HEK293 (cell line): Measurements from ENCODE around the gene TP53BP1.

Experiments
- CTCF ChIA-PET: fragments of 350-600 bp; formaldehyde crosslinking; extraction: SDS; loops from one replicate; lab custom pipeline; 2021; ENCODE audit warnings: antibody characterized with exemption; lab: Yijun Ruan, JAX
- POLR2A ChIA-PET: fragments of 300-600 bp; formaldehyde crosslinking; extraction: SDS; loops from one replicate; lab custom pipeline; 2020; ENCODE audit warnings: antibody characterized with exemption, inconsistent platforms; lab: Yijun Ruan, JAX
- H3K27ac ChIP-seq: fragments of 200-500 bp; sonication (Bioruptor generic); 2 replicates; pipeline ENCODE4 v1.5.1; 2014; ENCODE audit warnings: low read depth, low read length, control low read depth, inconsistent platforms; ENCODE audit errors: extremely low read depth
- H3K36me3 ChIP-seq, 2 experiments: fragments of 200-500 bp in 1 of 2; sonication (Bioruptor generic) in 1 of 2; 1 replicate in 1 of 2; 2 replicates in 1 of 2; pipeline ENCODE4 v1.5.1; 2014 to 2017; ENCODE audit warnings: inconsistent platforms in 2 of 2, low read length in 2 of 2; ENCODE audit not compliant: control insufficient read depth in 2 of 2, insufficient read depth in 1 of 2
- H3K4me1 ChIP-seq: fragments of 200-500 bp; sonication (Bioruptor generic); 2 replicates; pipeline ENCODE4 v1.5.1; 2014; ENCODE audit warnings: mild to moderate bottlenecking, low read length, inconsistent platforms; ENCODE audit not compliant: control insufficient read depth, insufficient read depth
- H3K4me3 ChIP-seq: 2 replicates; pipeline ENCODE4 v1.5.1; 2011; ENCODE audit warnings: low read depth, mild to moderate bottlenecking, control low read depth, low read length, moderate library complexity
- H3K9me3 ChIP-seq: fragments of 200-500 bp; sonication (Bioruptor generic); 2 replicates; pipeline ENCODE4 v1.5.1; 2014; ENCODE audit warnings: low read depth, low read length, inconsistent platforms; ENCODE audit not compliant: control insufficient read depth, insufficient read depth
- EGR2 ChIP-seq: fragments of 450-650 bp; formaldehyde crosslinking; IDR thresholded peaks from 2 replicates; pipeline ENCODE4 v1.5.1; 2016; ENCODE audit warnings: low read depth, missing biosample characterization, missing genetic modification characterization
- KLF9 ChIP-seq: fragments of 450-650 bp; formaldehyde crosslinking; IDR thresholded peaks from 2 replicates; pipeline ENCODE4 v1.5.1; 2016; ENCODE audit warnings: missing biosample characterization, missing genetic modification characterization, low read depth
- PBX3 ChIP-seq: sonication (generic); formaldehyde crosslinking; IDR thresholded peaks from 2 replicates; pipeline ENCODE4 v1.8.1; 2022; ENCODE audit warnings: mild to moderate bottlenecking, moderate library complexity, missing genetic modification reagents
- PRDM6 ChIP-seq: fragments of 450-650 bp; formaldehyde crosslinking; IDR thresholded peaks from 2 replicates; pipeline ENCODE4 v1.5.1; 2017; ENCODE audit warnings: missing biosample characterization, missing genetic modification characterization
- SP3 ChIP-seq: fragments of 450-650 bp; formaldehyde crosslinking; IDR thresholded peaks from 2 replicates; pipeline ENCODE4 v1.5.1; 2016; ENCODE audit warnings: missing biosample characterization, missing genetic modification characterization
- ZBTB44 ChIP-seq: fragments of 450-650 bp; IDR thresholded peaks from 2 replicates; pipeline ENCODE4 v1.5.1; 2018; ENCODE audit warnings: missing biosample characterization, mild to moderate bottlenecking, missing genetic modification characterization
- ZNF155 ChIP-seq: fragments of 450-650 bp; formaldehyde crosslinking; IDR thresholded peaks from 2 replicates; pipeline ENCODE4 v1.5.1; 2016; ENCODE audit warnings: missing biosample characterization, missing genetic modification characterization
- ZNF175 ChIP-seq: fragments of 450-650 bp; formaldehyde crosslinking; IDR thresholded peaks from 2 replicates; pipeline ENCODE4 v1.5.1; 2016; ENCODE audit warnings: missing biosample characterization, missing genetic modification characterization
- ZNF324 ChIP-seq: fragments of 450-650 bp; formaldehyde crosslinking; IDR thresholded peaks from 2 replicates; pipeline ENCODE4 v1.5.1; 2016; ENCODE audit warnings: missing biosample characterization, missing genetic modification characterization
- ZNF335 ChIP-seq: fragments of 450-650 bp; formaldehyde crosslinking; conservative IDR thresholded peaks from 2 replicates; pipeline ENCODE4 v1.5.1; 2016; ENCODE audit warnings: missing biosample characterization, missing genetic modification characterization
- ZNF398 ChIP-seq: fragments of 450-650 bp; formaldehyde crosslinking; IDR thresholded peaks from 2 replicates; pipeline ENCODE4 v1.5.1; 2017; ENCODE audit warnings: missing biosample characterization, missing genetic modification characterization
- ZNF426 ChIP-seq: fragments of 450-650 bp; formaldehyde crosslinking; IDR thresholded peaks from 2 replicates; pipeline ENCODE4 v1.5.1; 2017; ENCODE audit warnings: missing biosample characterization, missing genetic modification characterization, mild to moderate bottlenecking, inconsistent platforms, moderate library complexity
- ZNF510 ChIP-seq: fragments of 450-650 bp; formaldehyde crosslinking; IDR thresholded peaks from 2 replicates; pipeline ENCODE4 v1.5.1; 2018; ENCODE audit warnings: mild to moderate bottlenecking, missing genetic modification characterization, missing biosample characterization; ENCODE audit not compliant: insufficient replicate concordance
- ZNF610 ChIP-seq: fragments of 450-650 bp; formaldehyde crosslinking; IDR thresholded peaks from 2 replicates; pipeline ENCODE4 v1.5.1; 2016; ENCODE audit warnings: missing biosample characterization, missing genetic modification characterization, borderline replicate concordance
- ZNF624 ChIP-seq: fragments of 450-650 bp; formaldehyde crosslinking; IDR thresholded peaks from 2 replicates; pipeline ENCODE4 v1.5.1; 2017; ENCODE audit warnings: missing biosample characterization, missing genetic modification characterization
- ZSCAN23 ChIP-seq: fragments of 450-650 bp; formaldehyde crosslinking; IDR thresholded peaks from 2 replicates; pipeline ENCODE4 v1.5.1; 2016; ENCODE audit warnings: missing biosample characterization, missing genetic modification characterization
- TF ChIP-seq, protein P1 (sequence below): fragments of 450-650 bp; formaldehyde crosslinking; IDR thresholded peaks from 2 replicates; pipeline ENCODE4 v1.5.1; 2016; ENCODE audit warnings: missing biosample characterization, missing genetic modification characterization

The TP53BP1 gene

DNA sequence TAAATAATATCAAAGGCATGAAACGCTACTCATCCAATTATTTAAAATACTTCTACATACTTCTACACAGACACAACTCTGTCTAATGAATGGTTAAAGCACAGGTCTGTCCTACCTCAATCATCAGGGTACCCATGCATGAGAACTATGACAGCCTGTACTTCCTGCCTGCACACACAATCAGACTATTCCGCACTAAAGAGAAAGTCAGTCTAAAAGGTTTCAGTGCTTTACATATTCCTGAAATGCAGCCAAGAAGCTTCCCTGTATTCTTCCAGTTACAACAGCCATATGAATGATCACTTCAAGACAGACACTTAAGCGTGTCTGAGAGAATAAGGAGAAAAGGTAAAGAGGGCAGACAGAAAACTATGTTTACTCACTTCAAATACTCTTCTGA lies 63.3 kb downstream of the TP53BP1 start:
- TF ChIP-seq KLF9 (tag by site-specific recombination), result no peak
- no peak for TF ChIP-seq SP3 (tag by site-specific recombination)
- no peak for TF ChIP-seq ZNF175 (tag by site-specific recombination)
- H3K9me3 ChIP-seq, result no peaks in the 10 kb centered on the region
- no peaks in the 10 kb centered on the region for H3K4me1 ChIP-seq
- H3K4me3 ChIP-seq, result no peak overlapping the region
- ChIA-PET POLR2A (interaction anchor here (0.6 kb wide), 1 partner anchor 347 kb away, joined by 3 read pairs; no protein-coding TSS in a partner anchor), CTCF (no interaction called here)
- peaks cover 14 to 59% of the 10 kb centered on the region in 2 experiments; a peak in 2 of 3 replicates for H3K36me3 ChIP-seq
- no peak overlapping the region for H3K27ac ChIP-seq

- TF ChIP-seq ZNF398 (no peak), ZNF324 (tag by site-specific recombination) (no peak), EGR2 (tag by site-specific recombination) (no peak), PRDM6 (tag by site-specific recombination) (no peak), ZNF624 (tag by site-specific recombination) (no peak), ZNF335 (no peak), ZNF155 (tag by site-specific recombination) (no peak), ZBTB44 (no peak), ZNF426 (tag by site-specific recombination) (no peak), ZSCAN23 (tag by site-specific recombination) (no peak), ZNF610 (tag by site-specific recombination) (no peak), PBX3 (CRISPR knock-in tag) (no peak), ZNF510 (tag by site-specific recombination) (no peak), SP3 (tag by site-specific recombination) (no peak)
- TF ChIP-seq, protein P1, sequence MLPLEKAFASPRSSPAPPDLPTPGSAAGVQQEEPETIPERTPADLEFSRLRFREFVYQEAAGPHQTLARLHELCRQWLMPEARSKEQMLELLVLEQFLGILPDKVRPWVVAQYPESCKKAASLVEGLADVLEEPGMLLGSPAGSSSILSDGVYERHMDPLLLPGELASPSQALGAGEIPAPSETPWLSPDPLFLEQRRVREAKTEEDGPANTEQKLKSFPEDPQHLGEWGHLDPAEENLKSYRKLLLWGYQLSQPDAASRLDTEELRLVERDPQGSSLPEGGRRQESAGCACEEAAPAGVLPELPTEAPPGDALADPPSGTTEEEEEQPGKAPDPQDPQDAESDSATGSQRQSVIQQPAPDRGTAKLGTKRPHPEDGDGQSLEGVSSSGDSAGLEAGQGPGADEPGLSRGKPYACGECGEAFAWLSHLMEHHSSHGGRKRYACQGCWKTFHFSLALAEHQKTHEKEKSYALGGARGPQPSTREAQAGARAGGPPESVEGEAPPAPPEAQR (tag by site-specific recombination), result no peak
- TF ChIP-seq, all 188 proteins: peak for 0
- POLR2A ChIA-PET, result no interaction called here
- Histone ChIP-seq H3K4me3 (no peak overlapping the region), H3K36me3 (peaks cover 14 to 58% of the 10 kb centered on the region in 2 experiments; a peak in 2 of 3 replicates), H3K27ac (no peak overlapping the region), H3K9me3 (no peaks in the 10 kb centered on the region), H3K4me1 (no peaks in the 10 kb centered on the region)
- CTCF ChIA-PET, result no interaction called here
Observed at GRCh38 chr15:43423793-43424192, 69.2 kb downstream of the TP53BP1 start.
